H4 (cell line): Measurements from ENCODE around the gene CLEC3B. TPM values are rescaled to one million over a fixed set of nuclear protein-coding genes. Genes with fewer than 3 reads are reported as not detected.
"Not testable (repeated sequence)": the region's sequence is repeated elsewhere in the genome, so short reads cannot be mapped to it uniquely, and the experiment has no call there.

Experiments
- DNase-seq: peaks from one replicate; pipeline ENCODE4 v3.0.0-alpha.2; 2015; ENCODE audit warnings: low spot score
- total RNA-seq: library from RNA; depleted of rRNA; stranded (reverse); fragments of >200 nt; shearing (Covaris generic); gene quantifications from 2 replicates; pipeline ENCODE4 v1.2.3, GENCODE V29; 2014; rRNA removed

Gene CLEC3B
- 0.37 and 1.3 TPM in 2 replicates for total RNA-seq

DNA sequence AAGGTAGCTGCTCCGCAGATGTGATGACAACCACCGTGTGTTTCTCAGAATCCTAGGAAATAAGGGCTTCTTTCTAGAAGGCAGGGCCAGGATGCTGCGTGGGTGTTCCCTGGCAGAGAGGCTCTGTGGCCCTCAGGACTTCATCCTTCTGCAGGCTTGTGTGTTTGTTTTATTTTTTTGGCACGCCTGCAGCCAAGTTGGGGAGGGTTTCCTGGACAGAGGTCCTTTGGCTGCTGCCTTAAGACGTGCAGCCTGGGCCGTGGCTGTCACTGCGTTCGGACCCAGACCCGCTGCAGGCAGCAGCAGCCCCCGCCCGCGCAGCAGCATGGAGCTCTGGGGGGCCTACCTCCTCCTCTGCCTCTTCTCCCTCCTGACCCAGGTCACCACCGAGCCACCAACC lies at the start of gene CLEC3B:
TSS of gene CLEC3B (plus strand) at position 266 of the 400 bp plus-strand sequence. CDS start at position 326, 60 bp downstream.
- DNase-seq = peak; percentile 64

- DNase-seq = no peak
These were observed 44.9 kb upstream of the CLEC3B start for GRCh38 chr3:44981220-44981619.

DNA sequence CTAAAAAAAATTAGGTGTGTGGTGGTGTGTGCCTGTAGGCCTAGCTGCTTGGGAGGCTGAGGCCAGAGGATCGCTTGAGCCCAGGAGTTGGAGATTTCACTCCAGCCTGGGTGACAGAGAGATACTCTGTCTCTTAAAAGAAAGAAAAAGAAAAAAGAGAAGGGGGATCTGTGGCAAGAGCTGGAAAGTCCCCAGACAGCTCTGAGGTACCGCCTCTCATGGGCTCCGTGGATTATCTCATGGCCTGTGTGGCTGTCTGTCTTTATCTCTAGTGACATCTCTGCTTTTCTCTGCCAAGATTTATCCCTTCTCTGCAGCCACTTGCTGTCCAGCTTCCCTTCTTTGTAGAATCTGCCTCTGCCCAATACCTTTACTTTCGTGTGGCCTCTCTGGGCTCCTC lies 44.4 kb upstream of the CLEC3B start:
- no peak for DNase-seq

GRCh38 chr3:44982817-44983216 lies 43.3 kb upstream of the CLEC3B start:
- no peak for DNase-seq

DNA sequence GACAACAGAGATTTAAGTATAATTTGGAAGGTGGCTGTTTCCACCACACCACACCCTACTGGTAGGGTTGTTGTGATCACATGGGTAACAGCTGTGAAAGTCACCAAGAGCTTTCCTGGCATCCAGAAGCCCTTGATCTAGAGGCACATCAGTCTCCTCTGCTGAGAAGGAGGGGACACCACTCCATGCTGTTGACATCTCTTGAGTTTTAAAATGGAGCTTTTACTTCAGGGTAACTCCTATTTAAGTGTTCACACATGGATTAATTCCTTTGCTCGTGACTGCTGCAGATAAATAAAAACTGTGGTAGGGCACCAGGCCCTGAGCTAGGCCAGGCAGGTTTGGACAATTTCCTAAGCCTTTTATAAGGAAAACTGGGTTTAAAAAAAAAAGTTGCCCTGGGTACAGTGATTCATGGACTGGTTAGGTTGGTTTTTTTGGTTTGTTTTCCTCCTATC lies 42.6 kb upstream of the CLEC3B start:
- no peak for DNase-seq

- DNase-seq = no peak
These were observed 41.8 kb upstream of the CLEC3B start for GRCh38 chr3:44984335-44984734.

DNA sequence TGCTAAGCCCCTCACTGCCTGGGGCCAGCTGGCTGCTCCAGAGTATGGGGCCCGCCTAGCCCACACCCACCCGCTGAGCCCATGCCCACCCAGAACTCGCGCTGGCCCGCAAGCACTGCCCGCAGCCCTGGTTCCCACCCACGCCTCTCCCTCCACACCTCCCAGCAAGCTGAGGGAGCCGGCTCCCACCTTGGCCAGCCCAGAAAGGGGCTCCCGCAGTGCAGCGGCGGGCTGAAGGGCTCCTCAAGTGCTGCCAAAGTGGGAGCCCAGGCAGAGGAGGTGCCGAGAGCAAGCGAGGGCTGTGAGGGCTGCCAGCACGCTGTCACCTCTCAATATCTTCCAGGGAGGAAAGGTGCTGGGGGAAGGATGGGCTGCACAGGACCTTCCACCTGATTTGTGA lies 39.8 kb upstream of the CLEC3B start:
- not testable (repeated sequence) for DNase-seq

DNA sequence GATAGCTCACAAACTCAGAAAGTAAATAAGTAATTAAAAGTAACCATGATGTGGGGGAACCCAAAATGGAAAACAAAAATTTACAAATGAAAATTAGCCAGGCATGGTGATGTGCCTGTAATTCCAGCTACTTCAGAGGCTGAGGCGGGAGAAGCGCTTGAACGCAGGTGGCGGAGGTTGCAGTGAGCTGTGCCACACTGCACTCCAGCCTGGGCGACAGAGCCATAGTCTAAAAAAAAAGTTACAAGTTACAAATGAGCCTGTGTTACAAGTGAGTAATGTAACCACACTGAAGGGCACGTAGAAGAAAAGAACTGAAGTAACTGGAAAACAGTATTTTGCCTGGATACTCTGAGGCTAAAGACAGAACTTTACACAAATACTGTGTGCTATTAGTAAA lies 38.8 kb upstream of the CLEC3B start:
- DNase-seq = no peak

- no peak for DNase-seq
These were observed 38.0 kb upstream of the CLEC3B start for GRCh38 chr3:44988073-44988472.

DNA sequence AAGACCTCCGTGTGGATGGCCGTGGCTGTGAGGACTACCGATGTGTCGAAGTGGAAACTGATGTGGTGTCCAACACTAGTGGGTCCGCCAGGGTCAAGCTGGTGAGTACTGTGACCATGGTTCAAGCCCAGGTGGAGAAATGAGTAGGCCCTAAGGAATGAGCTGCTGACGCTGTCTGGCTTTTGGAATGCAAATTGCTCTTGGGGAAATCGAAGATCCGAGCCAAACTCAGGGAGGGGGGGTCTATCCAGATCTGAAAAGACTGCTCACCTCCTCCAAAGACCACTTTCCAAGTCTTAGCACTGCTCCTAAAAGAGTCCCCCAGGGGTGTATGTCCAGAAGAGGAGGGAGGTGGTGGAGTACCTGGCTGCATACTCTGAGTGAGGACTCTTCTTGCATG lies 37.0 kb upstream of the CLEC3B start:
- DNase-seq = no peak

DNA sequence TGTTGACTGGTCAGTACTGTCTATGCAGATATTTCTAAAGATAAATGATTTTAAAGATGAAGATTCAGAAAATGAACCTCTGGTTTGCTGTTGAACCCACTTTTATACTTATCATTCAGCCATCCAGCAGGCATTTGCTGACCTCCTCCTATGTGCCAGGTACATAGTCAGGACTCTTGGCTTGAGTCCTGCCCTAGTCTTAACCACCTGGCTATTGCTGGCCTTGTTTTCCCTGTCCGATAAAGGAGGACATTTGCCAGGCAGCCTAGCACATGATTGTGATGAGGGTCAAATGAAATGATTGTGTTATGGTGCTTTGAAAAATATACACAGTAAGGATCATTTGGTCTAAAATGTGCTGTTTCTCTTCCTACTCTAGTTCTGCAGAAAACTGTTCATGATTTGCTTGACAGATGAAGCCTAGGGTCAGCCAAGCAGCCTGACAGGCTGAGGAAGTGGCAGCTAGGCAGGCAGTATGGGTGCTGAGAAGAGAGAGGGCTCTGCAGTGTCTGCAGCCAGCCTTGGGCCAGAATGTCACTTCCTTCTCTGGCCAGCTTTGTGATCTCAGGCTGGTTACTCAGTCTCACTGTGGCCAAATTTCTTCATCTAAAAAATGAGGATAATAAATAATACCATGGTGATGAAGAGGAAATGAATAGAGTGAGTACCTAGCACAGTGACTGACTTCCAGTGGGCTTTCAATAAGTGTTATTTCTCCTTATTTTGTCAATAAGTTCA lies 36.3 kb upstream of the CLEC3B start:
- DNase-seq = no peak

GRCh38 chr3:44991326-44991725 lies 34.8 kb upstream of the CLEC3B start:
- no peak for DNase-seq

DNA sequence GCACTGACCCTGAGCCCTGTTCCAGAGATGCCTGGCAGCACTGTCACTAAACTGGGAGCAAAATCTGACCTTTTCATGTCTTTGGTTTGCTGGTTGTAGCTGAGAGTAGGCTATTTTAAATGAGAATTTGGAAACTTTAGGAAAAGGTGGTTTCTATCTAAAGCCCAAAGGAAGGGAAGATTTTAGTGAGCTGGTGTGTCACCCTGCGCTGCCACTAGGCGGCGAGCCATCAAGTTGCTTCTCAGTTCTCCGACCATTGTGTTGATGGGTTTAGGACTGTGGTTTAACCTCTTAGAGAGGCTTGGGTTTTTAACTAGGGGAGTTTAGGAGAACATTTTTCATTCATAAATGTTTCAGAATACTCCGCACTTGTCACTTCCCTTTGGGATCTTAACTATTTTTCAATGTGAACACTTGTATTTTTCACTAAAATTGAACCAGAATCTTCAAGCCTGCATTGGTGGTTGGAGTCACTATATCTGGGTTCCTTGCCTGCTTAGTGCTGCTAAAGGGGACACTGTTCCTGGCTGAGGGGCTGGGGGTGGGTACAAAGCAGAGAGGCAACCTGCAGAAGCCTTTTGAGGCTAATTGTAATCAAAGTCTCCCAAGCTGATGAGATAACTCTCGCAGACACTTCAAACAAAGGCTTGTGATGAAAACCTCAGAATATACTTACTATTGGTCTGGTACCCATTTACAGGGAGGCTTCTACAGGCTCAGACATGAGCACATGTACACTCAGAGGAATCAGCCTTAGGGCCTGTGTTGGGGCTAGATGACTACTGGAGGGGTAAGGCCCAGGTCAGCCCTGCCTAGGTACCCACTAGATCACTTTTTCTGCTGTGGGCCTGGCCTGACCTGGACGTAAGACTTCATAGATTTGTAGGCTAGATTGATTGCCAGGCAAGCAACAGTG lies 33.3 kb upstream of the CLEC3B start:
- DNase-seq = peak; percentile 22

GRCh38 chr3:44993471-44994205 lies 32.5 kb upstream of the CLEC3B start:
- DNase-seq = peak; percentile 78

DNA sequence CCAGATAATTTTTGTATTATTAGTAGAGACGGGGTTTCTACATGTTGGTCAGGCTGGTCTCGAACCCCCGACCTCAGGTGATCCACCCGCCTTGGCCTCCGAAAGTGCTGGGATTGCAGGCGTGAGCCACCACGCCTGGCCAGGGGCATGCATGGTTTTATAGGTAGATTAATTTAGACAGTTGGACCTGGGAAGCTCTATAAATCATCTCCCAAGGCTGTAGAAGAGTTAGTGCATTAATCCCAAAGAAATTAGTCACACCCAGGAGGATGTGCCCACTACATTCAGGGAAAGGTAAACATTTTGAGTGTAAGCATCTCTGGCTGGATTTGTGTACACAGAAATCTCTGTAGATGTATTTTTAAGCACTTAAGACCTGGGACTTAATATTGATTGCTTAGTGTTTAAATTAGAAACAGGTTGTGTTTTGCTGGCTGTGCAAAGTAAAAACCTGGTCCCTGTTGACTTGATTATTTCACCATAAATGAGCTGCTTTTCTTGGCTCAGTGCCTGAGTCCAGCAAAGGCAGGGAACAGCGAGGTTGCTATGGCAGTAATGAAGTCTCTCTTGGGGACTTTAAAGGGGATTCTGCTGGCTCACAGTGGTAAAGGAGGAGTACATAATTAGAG lies 30.8 kb upstream of the CLEC3B start:
- peak; percentile 53 for DNase-seq

DNA sequence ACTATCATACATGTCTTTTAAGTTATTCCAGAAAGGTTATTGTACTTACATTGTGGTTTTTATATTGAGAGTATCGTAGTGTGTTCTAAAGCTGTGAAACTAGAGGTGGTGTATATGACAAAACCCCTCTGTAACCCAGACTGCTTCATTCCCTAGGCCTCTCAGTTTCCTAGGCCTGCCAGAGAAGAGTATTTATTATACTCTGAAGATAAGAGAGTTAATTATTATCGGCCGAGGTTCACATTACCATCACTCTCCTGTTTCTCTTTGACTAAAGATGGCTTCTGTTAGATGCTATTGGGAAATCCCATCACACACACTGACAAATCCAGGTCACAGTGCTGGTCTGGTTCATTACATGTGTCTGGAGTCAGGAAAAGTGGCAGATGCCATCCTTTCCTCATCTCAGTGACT lies 29.5 kb upstream of the CLEC3B start:
- DNase-seq = no peak

DNA sequence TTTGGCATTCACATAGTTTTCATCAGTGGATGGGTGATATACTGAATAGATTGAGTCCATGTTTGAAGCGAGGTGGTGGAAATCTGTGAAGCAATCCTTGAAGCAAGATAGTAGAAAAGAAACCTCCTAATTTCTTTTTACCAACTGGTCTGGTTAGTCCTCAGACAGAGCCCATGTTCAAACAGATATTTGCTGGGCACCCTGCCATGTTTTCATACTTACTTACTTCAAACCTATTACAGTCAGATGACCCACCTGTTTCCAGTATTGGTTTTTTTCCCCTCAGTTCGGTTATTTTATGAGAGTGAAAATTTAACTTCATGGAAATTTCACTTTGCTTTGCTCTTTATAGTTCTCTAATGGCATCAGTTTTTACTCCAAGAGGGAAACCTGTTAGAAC lies 26.3 kb upstream of the CLEC3B start:
- DNase-seq = no peak

GRCh38 chr3:45000823-45001222 lies 25.3 kb upstream of the CLEC3B start:
- no peak for DNase-seq

DNA sequence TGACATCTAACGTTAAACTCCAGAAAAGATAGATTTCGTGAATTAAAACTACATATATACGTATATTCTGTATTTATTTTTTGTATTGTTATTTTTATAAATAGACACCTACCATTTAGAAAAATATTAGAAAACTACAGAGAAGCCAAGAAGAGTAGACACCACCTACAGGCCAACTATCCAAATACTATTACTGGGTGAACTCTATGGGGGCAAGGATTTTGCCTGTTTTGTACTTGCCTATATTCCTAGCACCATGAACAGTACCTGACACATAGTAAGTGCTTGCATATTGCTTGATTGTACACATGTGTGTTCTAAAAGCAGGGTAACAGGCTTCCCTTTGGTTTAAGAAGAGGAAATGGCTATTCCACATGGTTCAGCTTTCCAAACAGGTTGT lies 24.4 kb upstream of the CLEC3B start:
- DNase-seq = no peak

DNA sequence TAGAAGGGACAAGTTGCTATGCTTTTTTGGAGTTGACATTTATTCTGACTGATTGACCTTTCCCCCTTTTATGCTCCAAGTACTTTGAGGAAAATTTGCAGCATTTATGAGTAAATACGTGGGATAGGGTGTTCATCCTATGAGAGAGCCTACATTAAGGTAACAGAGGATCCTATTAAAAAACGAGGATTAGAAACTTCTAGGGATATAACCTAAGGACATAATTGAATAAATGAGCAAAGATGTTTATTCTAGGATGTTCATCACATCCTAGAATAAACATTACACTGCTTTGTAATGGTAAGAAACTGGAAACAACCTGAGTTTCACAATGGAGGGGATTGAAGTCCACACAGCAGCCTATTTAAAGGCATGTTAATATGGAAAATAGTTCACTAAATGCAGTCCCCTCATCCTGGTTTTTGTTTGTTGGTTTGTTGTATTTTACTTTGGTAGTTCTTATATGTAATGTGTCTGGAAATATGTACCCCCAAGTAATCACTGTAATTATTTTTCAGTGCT lies 23.9 kb upstream of the CLEC3B start:
- no peak for DNase-seq

DNA sequence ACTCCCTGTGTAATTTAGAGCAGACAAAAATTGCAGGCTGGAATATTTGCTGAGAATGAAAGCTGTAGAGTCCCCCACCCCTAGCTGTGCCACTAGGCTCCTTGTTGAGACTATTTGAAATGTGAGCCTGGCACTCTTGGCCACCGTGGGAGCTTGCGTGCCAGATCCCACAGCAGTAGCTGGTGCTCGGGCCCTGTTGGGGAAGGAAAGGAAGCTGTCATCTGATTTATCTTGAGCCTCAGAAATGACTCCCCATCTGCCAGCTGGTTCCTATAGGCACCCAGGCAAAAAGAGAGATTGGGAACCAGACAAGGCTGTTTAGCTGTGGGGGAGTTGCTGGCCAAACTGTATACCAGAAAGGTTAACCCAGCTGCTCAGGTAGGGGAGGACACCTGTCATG lies 23.4 kb upstream of the CLEC3B start:
- no peak for DNase-seq
